ENCODE results near the gene LRCOL1.

LRCOL1 gene

DNA sequence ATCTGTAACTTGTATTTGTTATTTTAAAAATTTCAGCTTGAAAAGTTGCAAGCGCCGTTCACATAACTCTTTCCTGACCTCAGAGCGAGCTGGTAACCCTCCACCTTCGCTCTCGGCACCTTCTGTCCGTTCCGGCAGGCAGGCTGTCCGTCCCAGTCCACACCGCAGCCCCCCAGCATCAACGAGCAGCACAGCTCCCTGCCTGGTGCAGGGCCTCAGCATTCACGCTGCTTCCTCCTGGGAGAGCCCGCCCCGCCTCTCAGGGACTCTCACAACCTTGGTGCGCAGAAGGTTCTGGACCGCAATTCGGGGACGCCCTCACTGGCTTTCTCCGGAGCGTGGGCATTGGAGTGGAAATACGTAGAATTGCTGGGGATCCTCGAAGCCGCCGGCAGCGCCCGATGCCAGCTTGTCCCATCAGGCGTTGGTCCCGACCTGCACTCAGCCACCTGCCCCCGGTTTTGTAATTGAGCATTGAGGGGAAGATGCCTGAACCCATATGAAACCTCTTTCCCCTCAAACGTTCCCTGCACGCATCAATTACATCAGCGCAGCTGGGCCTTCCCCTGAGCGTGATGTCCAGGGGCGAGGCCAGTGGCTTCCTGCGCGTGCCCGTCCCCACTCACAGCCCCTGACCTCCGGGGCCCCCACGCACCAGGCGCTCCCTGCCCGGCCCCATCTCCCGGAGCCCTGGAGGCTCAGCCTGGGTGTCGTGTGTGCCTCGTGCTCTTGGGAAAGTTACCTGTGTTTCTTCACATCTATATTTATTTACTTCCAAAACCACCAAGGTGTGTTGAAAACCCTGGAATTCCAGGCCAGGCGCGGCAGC is 19.1 kb downstream of the LRCOL1 start:
- H3K4me3 ChIP-seq (ENCODE audit: low read length) = no peak overlapping the region
- no peaks in the 10 kb centered on the region for H3K79me2 ChIP-seq (ENCODE audit: low read length)
- no peaks in the 10 kb centered on the region for H3K27me3 ChIP-seq (ENCODE audit: low read depth, low read length)
- H3K9me3 ChIP-seq (ENCODE audit: insufficient read depth, low read length) = no peaks in the 10 kb centered on the region
- H3K4me1 ChIP-seq (ENCODE audit: low read length) = peaks cover 15% of the 10 kb centered on the region
- no peaks in the 10 kb centered on the region for H4K20me1 ChIP-seq (ENCODE audit: insufficient read depth, low read length)
- no peak overlapping the region for H3K4me2 ChIP-seq (ENCODE audit: low read length)
- H2AFZ ChIP-seq (ENCODE audit: low read depth, low read length) = no peak overlapping the region
- TF ChIP-seq CTCF (IDR thresholded peaks at IDR 0.05; ENCODE audit: low read depth, low read length) = no peak
- no peak for TF ChIP-seq EZH2phosphoT487 (IDR thresholded peaks at IDR 0.05; ENCODE audit: low read depth)
- H3K27ac ChIP-seq (ENCODE audit: low read length) = no peak overlapping the region
- H3K9ac ChIP-seq (ENCODE audit: low read length) = no peak overlapping the region
- H3K36me3 ChIP-seq (replicated peaks; ENCODE audit: low read depth, low read length) = no peaks in the 10 kb centered on the region

DNA sequence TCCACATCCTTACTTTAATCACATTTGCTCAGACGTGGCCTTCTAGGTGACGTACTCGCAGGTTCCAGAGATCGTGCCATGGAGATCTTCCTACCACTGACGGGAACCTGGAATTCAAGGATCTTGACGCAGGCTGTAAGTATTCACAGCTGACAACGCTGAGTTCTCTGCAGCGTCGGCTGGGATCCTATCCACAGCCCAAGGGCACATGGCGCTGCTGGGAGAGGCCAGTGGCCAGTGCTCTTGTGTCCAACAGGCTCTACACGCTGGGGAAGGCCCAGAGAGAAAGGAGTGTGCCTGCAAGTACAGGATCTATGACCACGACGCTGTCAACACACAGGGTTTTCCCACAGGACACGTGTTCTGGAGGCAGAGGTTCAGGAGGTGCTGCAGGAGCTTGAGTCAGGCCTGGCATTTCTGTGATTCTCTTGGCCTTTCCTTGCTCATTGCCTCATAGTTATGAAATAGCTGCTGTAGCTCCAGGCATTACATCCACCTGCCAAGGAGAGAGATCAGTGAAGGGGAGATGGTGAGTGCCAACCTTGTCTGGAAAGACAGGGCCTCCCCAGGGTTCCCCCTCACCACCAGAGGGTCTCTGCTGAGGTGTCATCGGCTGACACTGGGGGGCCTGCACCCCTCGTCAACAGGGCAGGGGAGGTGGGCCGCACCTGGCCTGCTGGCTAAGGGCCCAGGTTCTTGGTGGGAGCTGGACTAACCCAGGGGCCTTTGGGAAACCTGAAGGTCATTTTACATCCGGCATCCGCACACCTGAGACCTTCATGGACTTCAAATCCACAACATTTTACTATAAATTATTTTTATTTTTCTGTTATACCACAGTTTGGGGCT is 21.3 kb downstream of the LRCOL1 start:
- Histone ChIP-seq H3K4me2 (ENCODE audit: low read length) (no peak overlapping the region), H3K27ac (ENCODE audit: low read length) (no peak overlapping the region), H3K9me3 (ENCODE audit: insufficient read depth, low read length) (no peaks in the 10 kb centered on the region), H3K36me3 (replicated peaks; ENCODE audit: low read depth, low read length) (no peaks in the 10 kb centered on the region), H3K9ac (ENCODE audit: low read length) (no peak overlapping the region), H4K20me1 (ENCODE audit: insufficient read depth, low read length) (no peaks in the 10 kb centered on the region), H3K4me1 (ENCODE audit: low read length) (no peaks in the 10 kb centered on the region), H3K4me3 (ENCODE audit: low read length) (no peak overlapping the region), H3K27me3 (ENCODE audit: low read depth, low read length) (no peaks in the 10 kb centered on the region), H2AFZ (ENCODE audit: low read depth, low read length) (no peak overlapping the region), H3K79me2 (ENCODE audit: low read length) (no peaks in the 10 kb centered on the region)
- TF ChIP-seq CTCF (IDR thresholded peaks at IDR 0.05; ENCODE audit: low read depth, low read length) (no peak), EZH2phosphoT487 (IDR thresholded peaks at IDR 0.05; ENCODE audit: low read depth) (no peak)

- no peak overlapping the region for H2AFZ ChIP-seq (ENCODE audit: low read depth, low read length)
- no peaks in the 10 kb centered on the region for H3K4me1 ChIP-seq (ENCODE audit: low read length)
- no peaks in the 10 kb centered on the region for H4K20me1 ChIP-seq (ENCODE audit: insufficient read depth, low read length)
- H3K27me3 ChIP-seq (ENCODE audit: low read depth, low read length) = no peaks in the 10 kb centered on the region
- H3K9ac ChIP-seq (ENCODE audit: low read length) = no peak overlapping the region
- no peaks in the 10 kb centered on the region for H3K9me3 ChIP-seq (ENCODE audit: insufficient read depth, low read length)
- no peak overlapping the region for H3K27ac ChIP-seq (ENCODE audit: low read length)
- no peaks in the 10 kb centered on the region for H3K36me3 ChIP-seq (replicated peaks; ENCODE audit: low read depth, low read length)
- H3K4me2 ChIP-seq (ENCODE audit: low read length) = no peak overlapping the region
- TF ChIP-seq CTCF (IDR thresholded peaks at IDR 0.05; ENCODE audit: low read depth, low read length) (no peak), EZH2phosphoT487 (IDR thresholded peaks at IDR 0.05; ENCODE audit: low read depth) (no peak)
- no peak overlapping the region for H3K4me3 ChIP-seq (ENCODE audit: low read length)
- H3K79me2 ChIP-seq (ENCODE audit: low read length) = no peaks in the 10 kb centered on the region
Measured at GRCh38 chr12:132588319-132588718, 22.1 kb downstream of the LRCOL1 start.

- Histone ChIP-seq H3K27me3 (ENCODE audit: low read depth, low read length) (no peaks in the 10 kb centered on the region), H4K20me1 (ENCODE audit: insufficient read depth, low read length) (no peaks in the 10 kb centered on the region), H3K4me3 (ENCODE audit: low read length) (no peak overlapping the region), H3K4me1 (ENCODE audit: low read length) (no peaks in the 10 kb centered on the region), H3K27ac (ENCODE audit: low read length) (no peak overlapping the region), H3K4me2 (ENCODE audit: low read length) (no peak overlapping the region), H3K36me3 (replicated peaks; ENCODE audit: low read depth, low read length) (no peaks in the 10 kb centered on the region), H2AFZ (ENCODE audit: low read depth, low read length) (no peak overlapping the region), H3K9ac (ENCODE audit: low read length) (no peak overlapping the region), H3K79me2 (ENCODE audit: low read length) (no peaks in the 10 kb centered on the region), H3K9me3 (ENCODE audit: insufficient read depth, low read length) (no peaks in the 10 kb centered on the region)
- no peak for TF ChIP-seq CTCF (IDR thresholded peaks at IDR 0.05; ENCODE audit: low read depth, low read length)
- no peak for TF ChIP-seq EZH2phosphoT487 (IDR thresholded peaks at IDR 0.05; ENCODE audit: low read depth)
Measured at GRCh38 chr12:132587781-132588180, 22.6 kb downstream of the LRCOL1 start.
